Astrocyte of the spinal cord (primary cell): ENCODE results near the gene HS6ST3.

Source experiments
- DNase-seq: peaks from one replicate; pipeline ENCODE4 v3.0.0; 2011; ENCODE audit warnings: low read depth, low spot score
- H3K4me3 ChIP-seq: 2 replicates; pipeline ENCODE4 v1.5.1; 2011; ENCODE audit warnings: low read depth, mild to moderate bottlenecking, low read length, moderate library complexity
- CTCF ChIP-seq: IDR thresholded peaks from 2 replicates; pipeline ENCODE4 v1.5.1; 2012; ENCODE audit warnings: low read depth, mild to moderate bottlenecking, low read length, inconsistent platforms
- in situ Hi-C: cut with HindIII; loops from 2 replicates; pipeline ENCODE4 v1.10.0; 2017; ENCODE audit warnings: low sequenced_read_pairs

Gene HS6ST3

GRCh38 chr13:96848286-96848685 is 758.4 kb downstream of the HS6ST3 start:
- no peak overlapping the region for H3K4me3 ChIP-seq
- TF ChIP-seq CTCF, result no peak
- in situ Hi-C loops, result no loop called here
- DNase-seq, result no peak

DNA sequence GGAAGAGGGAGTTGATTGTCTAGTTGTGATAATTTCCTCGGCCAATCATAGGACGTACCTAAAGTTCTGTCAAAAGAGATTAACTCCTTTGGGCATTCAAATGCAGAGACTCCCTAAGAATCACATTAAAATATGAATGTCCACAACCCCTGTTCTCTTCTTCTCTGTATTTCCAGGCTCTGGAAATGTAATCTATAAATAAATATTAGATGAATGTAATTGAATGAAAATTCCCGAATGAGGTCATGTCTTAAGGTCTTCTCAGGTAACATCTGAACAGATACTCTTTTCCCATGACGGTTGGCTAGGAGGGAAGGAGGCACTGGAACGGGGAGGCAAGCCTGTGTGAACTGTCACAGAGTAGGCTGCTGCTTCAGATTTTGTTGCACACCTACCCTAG is 759.2 kb downstream of the HS6ST3 start:
- no peak for DNase-seq
- no peak for TF ChIP-seq CTCF
- in situ Hi-C loops, result no loop called here
- no peak overlapping the region for H3K4me3 ChIP-seq

GRCh38 chr13:96850538-96851145 is 760.7 kb downstream of the HS6ST3 start:
- no peak overlapping the region for H3K4me3 ChIP-seq
- TF ChIP-seq CTCF, result no peak
- DNase-seq, result no peak
- in situ Hi-C loops, result no loop called here

DNA sequence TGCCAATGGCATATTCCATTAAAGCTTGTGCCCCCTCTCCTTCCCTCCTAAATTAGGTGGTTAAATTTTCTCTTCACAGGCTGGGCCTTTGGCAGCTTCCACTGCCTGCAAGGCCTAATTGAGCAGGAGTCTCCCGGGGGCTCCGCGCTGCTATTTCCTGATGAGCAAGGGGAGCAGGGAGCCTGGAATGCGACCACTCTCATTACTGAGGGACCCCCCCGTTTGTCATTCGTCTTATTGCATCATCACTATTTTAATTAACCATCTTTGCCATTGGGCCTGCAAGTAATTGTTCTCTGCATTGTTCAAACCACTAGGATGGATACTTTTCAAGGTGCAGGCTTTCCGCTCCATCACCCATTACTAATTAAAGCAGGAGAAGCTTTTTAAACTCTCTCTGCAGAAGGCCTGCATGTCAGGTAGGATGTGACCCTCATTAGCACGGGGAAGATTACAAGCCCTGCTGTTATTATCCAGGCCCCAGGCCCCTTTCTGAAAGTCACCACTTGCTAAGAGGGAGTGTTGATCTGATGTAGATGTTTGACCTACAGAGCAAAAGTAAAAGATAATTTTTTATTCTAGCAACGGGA is 762.0 kb downstream of the HS6ST3 start:
- H3K4me3 ChIP-seq, result no peak overlapping the region
- DNase-seq, result no peak
- no peak for TF ChIP-seq CTCF
- in situ Hi-C loops, result no loop called here

GRCh38 chr13:96858133-96858826 is 768.4 kb downstream of the HS6ST3 start:
- TF ChIP-seq CTCF, result no peak
- DNase-seq, result no peak
- in situ Hi-C loops, result no loop called here
- no peak overlapping the region for H3K4me3 ChIP-seq

DNA sequence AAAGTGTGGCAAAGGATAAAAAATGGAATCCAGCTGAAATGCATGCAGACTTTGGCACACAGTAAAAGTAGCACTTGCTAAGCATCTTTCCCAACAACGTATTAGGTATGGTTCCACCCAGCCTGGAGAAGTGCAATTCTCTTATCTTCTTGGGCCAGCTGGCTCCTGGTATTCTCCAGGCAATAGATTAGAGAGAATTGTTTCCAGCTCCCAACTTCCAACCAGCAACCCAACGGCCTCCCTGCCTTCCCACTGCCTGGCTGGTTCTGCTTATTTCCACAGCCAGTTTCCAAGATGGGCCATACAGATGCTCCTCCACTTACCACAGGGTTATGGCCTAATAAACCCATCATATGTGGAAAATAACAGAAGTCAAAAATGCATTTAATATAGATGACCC is 771.0 kb downstream of the HS6ST3 start:
- in situ Hi-C loops, result no loop called here
- TF ChIP-seq CTCF, result no peak
- DNase-seq, result no peak
- no peak overlapping the region for H3K4me3 ChIP-seq
